ENCODE results near the gene RSAD2.

DNA sequence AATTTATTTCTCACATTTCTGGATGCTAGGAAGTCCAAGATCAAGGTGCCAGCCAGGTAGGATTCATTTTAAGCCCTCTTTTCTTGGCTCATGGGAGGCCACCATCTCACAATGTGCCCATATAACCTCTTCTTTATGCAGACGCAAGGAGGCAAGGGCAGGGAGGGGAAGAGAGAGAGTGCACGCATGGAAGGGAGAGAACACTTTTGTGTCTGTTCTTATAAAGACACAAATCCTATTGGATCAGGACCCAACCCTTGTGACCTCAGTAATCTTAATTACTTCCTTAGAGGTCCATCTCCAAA lies 44.3 kb upstream of the RSAD2 start:
- TF ChIP-seq, protein P1, sequence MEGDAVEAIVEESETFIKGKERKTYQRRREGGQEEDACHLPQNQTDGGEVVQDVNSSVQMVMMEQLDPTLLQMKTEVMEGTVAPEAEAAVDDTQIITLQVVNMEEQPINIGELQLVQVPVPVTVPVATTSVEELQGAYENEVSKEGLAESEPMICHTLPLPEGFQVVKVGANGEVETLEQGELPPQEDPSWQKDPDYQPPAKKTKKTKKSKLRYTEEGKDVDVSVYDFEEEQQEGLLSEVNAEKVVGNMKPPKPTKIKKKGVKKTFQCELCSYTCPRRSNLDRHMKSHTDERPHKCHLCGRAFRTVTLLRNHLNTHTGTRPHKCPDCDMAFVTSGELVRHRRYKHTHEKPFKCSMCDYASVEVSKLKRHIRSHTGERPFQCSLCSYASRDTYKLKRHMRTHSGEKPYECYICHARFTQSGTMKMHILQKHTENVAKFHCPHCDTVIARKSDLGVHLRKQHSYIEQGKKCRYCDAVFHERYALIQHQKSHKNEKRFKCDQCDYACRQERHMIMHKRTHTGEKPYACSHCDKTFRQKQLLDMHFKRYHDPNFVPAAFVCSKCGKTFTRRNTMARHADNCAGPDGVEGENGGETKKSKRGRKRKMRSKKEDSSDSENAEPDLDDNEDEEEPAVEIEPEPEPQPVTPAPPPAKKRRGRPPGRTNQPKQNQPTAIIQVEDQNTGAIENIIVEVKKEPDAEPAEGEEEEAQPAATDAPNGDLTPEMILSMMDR (optimal IDR thresholded peaks at IDR 0.05 in 1 of 3, IDR thresholded peaks at IDR 0.05 in 1 of 3, conservative IDR thresholded peaks at IDR 0.05 in 1 of 3; ENCODE audit: extremely low read depth in 1 of 3, insufficient read depth in 2 of 3, low read length in 3 of 3) = no peak
- TF ChIP-seq EZH2 (IDR thresholded peaks at IDR 0.05; ENCODE audit: low read length) = no peak

All from keratinocyte (primary cell).